ENCODE data around the gene EFCAB9.

Gene EFCAB9

GRCh38 chr5:172173564-172174153 lies 20.3 kb upstream of the EFCAB9 start:
- no peak overlapping the region for H3K4me3 ChIP-seq (ENCODE audit: low read depth, low read length)
- TF ChIP-seq, protein P1, sequence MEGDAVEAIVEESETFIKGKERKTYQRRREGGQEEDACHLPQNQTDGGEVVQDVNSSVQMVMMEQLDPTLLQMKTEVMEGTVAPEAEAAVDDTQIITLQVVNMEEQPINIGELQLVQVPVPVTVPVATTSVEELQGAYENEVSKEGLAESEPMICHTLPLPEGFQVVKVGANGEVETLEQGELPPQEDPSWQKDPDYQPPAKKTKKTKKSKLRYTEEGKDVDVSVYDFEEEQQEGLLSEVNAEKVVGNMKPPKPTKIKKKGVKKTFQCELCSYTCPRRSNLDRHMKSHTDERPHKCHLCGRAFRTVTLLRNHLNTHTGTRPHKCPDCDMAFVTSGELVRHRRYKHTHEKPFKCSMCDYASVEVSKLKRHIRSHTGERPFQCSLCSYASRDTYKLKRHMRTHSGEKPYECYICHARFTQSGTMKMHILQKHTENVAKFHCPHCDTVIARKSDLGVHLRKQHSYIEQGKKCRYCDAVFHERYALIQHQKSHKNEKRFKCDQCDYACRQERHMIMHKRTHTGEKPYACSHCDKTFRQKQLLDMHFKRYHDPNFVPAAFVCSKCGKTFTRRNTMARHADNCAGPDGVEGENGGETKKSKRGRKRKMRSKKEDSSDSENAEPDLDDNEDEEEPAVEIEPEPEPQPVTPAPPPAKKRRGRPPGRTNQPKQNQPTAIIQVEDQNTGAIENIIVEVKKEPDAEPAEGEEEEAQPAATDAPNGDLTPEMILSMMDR (IDR thresholded peaks at IDR 0.05; ENCODE audit: borderline replicate concordance, insufficient read depth, low read depth, low read length): no peak

- H3K4me3 ChIP-seq (ENCODE audit: low read depth, low read length): peak overlapping the region; percentile 50
Measured at GRCh38 chr5:172175263-172175719, 18.7 kb upstream of the EFCAB9 start.

GRCh38 chr5:172177176-172177575 lies 16.8 kb upstream of the EFCAB9 start:
- TF ChIP-seq, protein P1 (IDR thresholded peaks at IDR 0.05; ENCODE audit: borderline replicate concordance, insufficient read depth, low read depth, low read length): no peak
- H3K4me3 ChIP-seq (ENCODE audit: low read depth, low read length): no peak overlapping the region

More at GRCh38 chr5:172175263-172175719, 18.7 kb upstream of the EFCAB9 start:
- TF ChIP-seq, protein P1 (IDR thresholded peaks at IDR 0.05; ENCODE audit: borderline replicate concordance, insufficient read depth, low read depth, low read length): no peak

GRCh38 chr5:172178301-172178987 lies 15.5 kb upstream of the EFCAB9 start:
- H3K4me3 ChIP-seq (ENCODE audit: low read depth, low read length): peak overlapping the region; percentile 41
- TF ChIP-seq, protein P1 (IDR thresholded peaks at IDR 0.05; ENCODE audit: borderline replicate concordance, insufficient read depth, low read depth, low read length): no peak

- peak overlapping the region; percentile 41 for H3K4me3 ChIP-seq (ENCODE audit: low read depth, low read length)
- TF ChIP-seq, protein P1 (IDR thresholded peaks at IDR 0.05; ENCODE audit: borderline replicate concordance, insufficient read depth, low read depth, low read length): no peak
Measured at GRCh38 chr5:172178991-172179989, 14.7 kb upstream of the EFCAB9 start.

DNA sequence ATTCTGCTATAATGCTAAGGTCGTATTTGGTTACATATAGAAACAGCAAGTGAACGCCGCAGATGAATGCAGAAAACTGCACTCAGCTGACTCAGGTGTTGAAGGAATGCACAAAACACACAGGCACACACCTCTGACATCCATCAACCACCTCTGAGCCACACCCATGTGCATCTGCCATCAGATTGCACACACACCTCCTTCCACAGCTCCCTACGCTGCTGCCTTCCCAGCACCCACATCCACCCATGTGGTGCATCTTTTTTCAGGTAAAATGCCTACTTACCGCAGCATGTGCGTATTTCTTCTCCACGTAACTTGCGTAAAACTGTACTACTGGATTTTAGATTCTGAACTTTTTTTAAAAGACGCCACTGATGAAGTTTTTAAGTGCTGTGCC lies 13.0 kb upstream of the EFCAB9 start:
- no peak overlapping the region for H3K4me3 ChIP-seq (ENCODE audit: low read depth, low read length)
- TF ChIP-seq, protein P1 (IDR thresholded peaks at IDR 0.05; ENCODE audit: borderline replicate concordance, insufficient read depth, low read depth, low read length): no peak

Data from GM12875 (cell line).